Calu3 (cell line): Measurements from ENCODE around the gene PLEKHM2. TPM values are rescaled to one million over a fixed set of nuclear protein-coding genes. Genes with fewer than 3 reads are reported as not detected.

Experiments used
- BruUV-seq: library from RNA; stranded (reverse); fragments of 400-500 nt; replicated peaks from 2 replicates; lab custom pipeline; 2021; lab: Mats Ljungman, UMichigan
- CTCF ChIA-PET: fragments of 300-600 bp; sonication (Branson Sonifier 250); formaldehyde crosslinking; loops from one replicate; lab custom pipeline; 2022; ENCODE audit warnings: antibody characterized with exemption; lab: Charles Lee
- DNase-seq: peaks from one replicate; pipeline ENCODE4 v3.0.0; 2022
- H3K27ac Mint-ChIP-seq: one replicate; pipeline ENCODE4 v1.8.0; 2022; ENCODE audit warnings: mixed read lengths; ENCODE audit not compliant: unreplicated experiment
- H3K27me3 Mint-ChIP-seq: one replicate; pipeline ENCODE4 v1.8.0; 2022; ENCODE audit warnings: mixed read lengths; ENCODE audit not compliant: unreplicated experiment
- H3K36me3 Mint-ChIP-seq: one replicate; pipeline ENCODE4 v1.8.0; 2022; ENCODE audit warnings: mild to moderate bottlenecking, moderate library complexity, mixed read lengths; ENCODE audit not compliant: insufficient read depth, unreplicated experiment
- H3K4me1 Mint-ChIP-seq: one replicate; pipeline ENCODE4 v1.8.0; 2022; ENCODE audit warnings: mild to moderate bottlenecking, low read depth, mixed read lengths; ENCODE audit not compliant: unreplicated experiment
- H3K4me3 Mint-ChIP-seq: one replicate; pipeline ENCODE4 v1.8.0; 2022; ENCODE audit warnings: mild to moderate bottlenecking, low read depth, moderate library complexity, mixed read lengths; ENCODE audit not compliant: unreplicated experiment
- H3K9me3 Mint-ChIP-seq: one replicate; pipeline ENCODE4 v1.8.0; 2022; ENCODE audit warnings: low read depth, mixed read lengths; ENCODE audit not compliant: unreplicated experiment
- CTCF ChIP-seq: fragments of 200-600 bp; IDR thresholded peaks from one replicate; pipeline ENCODE4 v1.8.0; 2022; ENCODE audit warnings: antibody characterized with exemption; ENCODE audit not compliant: unreplicated experiment
- intact Hi-C: fragments of 100-400 bp; cut with micrococcal nuclease; formaldehyde crosslinking; loops from one replicate; pipeline ENCODE4 v1.10.0; 2022; ENCODE audit not compliant: unreplicated experiment
- total RNA-seq: library from RNA; stranded (reverse); gene quantifications from 2 replicates; pipeline ENCODE4 v1.2.3, GENCODE V29; 2022

PLEKHM2 gene
- total RNA-seq, 1 experiment from 2014 or later = 30.4 TPM

- BruUV-seq = no TSS peak
- CTCF ChIA-PET = no interaction called here
- no peaks in the 10 kb centered on the region for H3K9me3 Mint-ChIP-seq
- no peak for DNase-seq
- H3K36me3 Mint-ChIP-seq = peaks cover 19% of the 10 kb centered on the region
- H3K4me1 Mint-ChIP-seq = peaks cover 20% of the 10 kb centered on the region
- no peaks in the 10 kb centered on the region for H3K27me3 Mint-ChIP-seq
- H3K27ac Mint-ChIP-seq = no peak overlapping the region
- H3K4me3 Mint-ChIP-seq = no peak overlapping the region
- TF ChIP-seq CTCF = no peak
- intact Hi-C loops = no loop called here
Measured at GRCh38 chr1:15760520-15761211, 76.5 kb downstream of the PLEKHM2 start.

GRCh38 chr1:15761366-15762128 lies 77.4 kb downstream of the PLEKHM2 start:
- H3K36me3 Mint-ChIP-seq = peaks cover 20% of the 10 kb centered on the region
- no peaks in the 10 kb centered on the region for H3K27me3 Mint-ChIP-seq
- no peak overlapping the region for H3K27ac Mint-ChIP-seq
- no peaks in the 10 kb centered on the region for H3K9me3 Mint-ChIP-seq
- intact Hi-C loops = no loop called here
- CTCF ChIA-PET = no interaction called here
- no peak for TF ChIP-seq CTCF
- no peak for DNase-seq
- BruUV-seq = no TSS peak
- no peak overlapping the region for H3K4me3 Mint-ChIP-seq
- peaks cover 12% of the 10 kb centered on the region for H3K4me1 Mint-ChIP-seq

- intact Hi-C loops = no loop called here
- TF ChIP-seq CTCF = no peak
- no TSS peak for BruUV-seq
- CTCF ChIA-PET = no interaction called here
- no peaks in the 10 kb centered on the region for H3K27me3 Mint-ChIP-seq
- H3K4me3 Mint-ChIP-seq = no peak overlapping the region
- peaks cover 12% of the 10 kb centered on the region for H3K4me1 Mint-ChIP-seq
- H3K36me3 Mint-ChIP-seq = peaks cover 15% of the 10 kb centered on the region
- no peak overlapping the region for H3K27ac Mint-ChIP-seq
- no peak for DNase-seq
- H3K9me3 Mint-ChIP-seq = no peaks in the 10 kb centered on the region
Measured at GRCh38 chr1:15762546-15762945, 78.4 kb downstream of the PLEKHM2 start.

- Mint-ChIP-seq H3K27me3 (no peaks in the 10 kb centered on the region), H3K36me3 (peaks cover 15% of the 10 kb centered on the region), H3K27ac (peak overlapping the region; percentile 50), H3K9me3 (no peaks in the 10 kb centered on the region), H3K4me1 (peaks cover 12% of the 10 kb centered on the region), H3K4me3 (no peak overlapping the region)
- CTCF ChIA-PET = no interaction called here
- TF ChIP-seq CTCF = no peak
- no TSS peak for BruUV-seq
- intact Hi-C loops = no loop called here
- DNase-seq = no peak
Measured at GRCh38 chr1:15764269-15764764, 80.2 kb downstream of the PLEKHM2 start.
